Stomach smooth muscle (tissue), 2 donors: ENCODE data around the gene PCDHA10.
"Not testable (repeated sequence)": the region's sequence is repeated elsewhere in the genome, so short reads cannot be mapped to it uniquely, and the experiment has no call there.

ENCODE experiments used
- H3K27ac ChIP-seq: one replicate; pipeline ENCODE4 v1.7.0; 2013; ENCODE audit warnings: mild to moderate bottlenecking, low read length, inconsistent platforms
- H3K27me3 ChIP-seq, 2 donors: one replicate each; pipeline ENCODE4 v1.7.0; 2013; ENCODE audit warnings: low read length in 2 of 2; ENCODE audit not compliant: insufficient read depth in 2 of 2, control insufficient read depth in 1 of 2
- H3K36me3 ChIP-seq, 2 donors: one replicate each; pipeline ENCODE4 v1.7.0; 2013; ENCODE audit warnings: low read length in 2 of 2; ENCODE audit not compliant: control insufficient read depth in 2 of 2, insufficient read depth in 2 of 2
- H3K4me1 ChIP-seq: one replicate; pipeline ENCODE4 v1.7.0; 2013; ENCODE audit warnings: low read length; ENCODE audit not compliant: control insufficient read depth, insufficient read depth
- H3K4me3 ChIP-seq, 2 donors: one replicate each; pipeline ENCODE4 v1.7.0; 2013; ENCODE audit warnings: low read length in 2 of 2
- H3K9ac ChIP-seq, 2 donors: one replicate each; pipeline ENCODE4 v1.7.0; 2013; ENCODE audit warnings: low read length in 2 of 2, mild to moderate bottlenecking in 1 of 2
- H3K9me3 ChIP-seq, 2 donors: one replicate each; pipeline ENCODE4 v1.7.0; 2013; ENCODE audit warnings: low read length in 2 of 2; ENCODE audit not compliant: control insufficient read depth in 2 of 2
- donor health status: healthy.
- donor health status: Pancreatic carcinoma.

PCDHA10 gene

GRCh38 chr5:140875085-140876065, 19.7 kb downstream of the PCDHA10 start, which contains the start of gene PCDHA12:
Gene PCDHA12, plus strand, starts transcription at chr5:140875308. Its CDS starts 165 bp downstream, at chr5:140875473.
- Histone ChIP-seq H3K27me3 (peaks cover 7 to 17% of the 10 kb centered on the region in 2 donors), H3K4me3 (no peak within 1 kb of the TSS), H3K9ac (no peak within 1 kb of the TSS), H3K27ac (no peak within 1 kb of the TSS), H3K36me3 (no peaks in the 10 kb centered on the region), H3K9me3 (peaks cover 13 to 16% of the 10 kb centered on the region in 2 donors), H3K4me1 (no peaks in the 10 kb centered on the region)

- H3K27me3 ChIP-seq = peaks cover 3 to 10% of the 10 kb centered on the region in 2 donors
- not testable (repeated sequence) for H3K27ac ChIP-seq, H3K4me1 ChIP-seq, H3K9ac ChIP-seq, H3K36me3 ChIP-seq, H3K4me3 ChIP-seq
- H3K9me3 ChIP-seq = peaks cover 11 to 12% of the 10 kb centered on the region in 2 donors
Observed at GRCh38 chr5:140876541-140877261, 21.0 kb downstream of the PCDHA10 start.

- Histone ChIP-seq H3K9me3 (peaks cover 9 to 13% of the 10 kb centered on the region in 2 donors), H3K36me3 (no peaks in the 10 kb centered on the region), H3K27ac (no peak overlapping the region), H3K4me3 (no peak overlapping the region), H3K4me1 (no peaks in the 10 kb centered on the region), H3K9ac (no peak overlapping the region), H3K27me3 (peaks cover 5 to 14% of the 10 kb centered on the region in 2 donors)
Observed at GRCh38 chr5:140877262-140877581, 21.5 kb downstream of the PCDHA10 start.

DNA sequence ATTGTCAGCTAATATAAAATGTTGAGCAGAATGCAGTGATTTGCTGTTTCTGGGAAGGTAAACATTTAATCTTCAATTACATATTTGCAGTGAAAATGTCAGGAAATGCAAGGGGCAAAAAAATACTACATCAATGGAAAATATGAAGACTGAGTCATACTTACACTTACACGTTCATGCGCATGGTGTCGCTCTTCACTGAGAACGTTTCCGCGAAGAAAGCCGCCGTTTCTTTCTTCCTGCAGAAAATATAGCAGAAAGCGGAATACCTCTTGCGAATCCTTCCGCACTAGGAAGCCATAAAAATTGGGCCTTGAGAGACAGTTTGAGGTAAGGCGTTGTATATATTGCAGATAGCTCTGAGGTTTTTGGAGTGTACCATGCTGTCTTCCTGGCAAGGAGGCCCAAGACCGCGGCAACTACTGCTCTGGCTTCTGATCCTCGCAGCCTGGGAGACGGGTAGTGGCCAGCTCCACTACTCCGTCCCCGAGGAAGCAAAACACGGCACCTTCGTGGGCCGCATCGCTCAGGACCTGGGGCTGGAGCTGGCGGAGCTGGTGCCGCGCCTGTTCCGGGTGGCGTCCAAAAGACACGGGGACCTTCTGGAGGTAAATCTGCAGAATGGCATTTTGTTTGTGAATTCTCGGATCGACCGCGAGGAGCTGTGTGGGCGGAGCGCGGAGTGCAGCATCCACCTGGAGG, 26.3 kb downstream of the PCDHA10 start, which contains the start of gene PCDHA13:
Gene PCDHA13, plus strand, starts transcription at position 236 of the 702 bp plus-strand sequence. Its CDS starts 145 bp downstream, at position 381.
- Histone ChIP-seq H3K9ac (no peak within 1 kb of the TSS), H3K4me3 (peak within 1 kb of the TSS; percentile 17 to 49), H3K27me3 (peaks cover 10 to 21% of the 10 kb centered on the region in 2 donors), H3K36me3 (no peaks in the 10 kb centered on the region), H3K27ac (no peak within 1 kb of the TSS), H3K4me1 (no peaks in the 10 kb centered on the region), H3K9me3 (peaks cover 14 to 15% of the 10 kb centered on the region in 2 donors)

DNA sequence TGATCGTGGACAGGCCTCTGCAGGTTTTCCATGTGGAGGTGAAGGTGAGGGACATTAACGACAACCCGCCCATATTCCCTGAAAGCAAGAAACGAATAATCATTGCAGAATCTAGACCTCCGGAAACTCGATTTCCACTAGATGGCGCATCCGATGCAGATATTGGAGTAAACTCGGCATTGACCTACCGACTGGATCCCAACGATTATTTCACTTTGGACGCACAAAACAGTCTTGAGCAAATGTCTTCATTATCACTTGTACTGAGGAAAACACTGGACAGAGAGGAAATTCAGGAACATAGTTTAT, 26.8 kb downstream of the PCDHA10 start:
- H3K4me3 ChIP-seq = peak overlapping the region in 1 of 2 donors; percentile 49
- peaks cover 14 to 15% of the 10 kb centered on the region in 2 donors for H3K9me3 ChIP-seq
- no peaks in the 10 kb centered on the region for H3K4me1 ChIP-seq
- peaks cover 10 to 17% of the 10 kb centered on the region in 2 donors for H3K27me3 ChIP-seq
- no peak overlapping the region for H3K9ac ChIP-seq
- H3K36me3 ChIP-seq = no peaks in the 10 kb centered on the region
- H3K27ac ChIP-seq = no peak overlapping the region

- H3K36me3 ChIP-seq = no peaks in the 10 kb centered on the region
- no peak overlapping the region for H3K9ac ChIP-seq
- H3K27ac ChIP-seq = no peak overlapping the region
- H3K9me3 ChIP-seq = peaks cover 14 to 15% of the 10 kb centered on the region in 2 donors
- no peaks in the 10 kb centered on the region for H3K4me1 ChIP-seq
- H3K4me3 ChIP-seq = no peak overlapping the region
- H3K27me3 ChIP-seq = peaks cover 10 to 17% of the 10 kb centered on the region in 2 donors
Observed at GRCh38 chr5:140883373-140883772, 27.7 kb downstream of the PCDHA10 start.

DNA sequence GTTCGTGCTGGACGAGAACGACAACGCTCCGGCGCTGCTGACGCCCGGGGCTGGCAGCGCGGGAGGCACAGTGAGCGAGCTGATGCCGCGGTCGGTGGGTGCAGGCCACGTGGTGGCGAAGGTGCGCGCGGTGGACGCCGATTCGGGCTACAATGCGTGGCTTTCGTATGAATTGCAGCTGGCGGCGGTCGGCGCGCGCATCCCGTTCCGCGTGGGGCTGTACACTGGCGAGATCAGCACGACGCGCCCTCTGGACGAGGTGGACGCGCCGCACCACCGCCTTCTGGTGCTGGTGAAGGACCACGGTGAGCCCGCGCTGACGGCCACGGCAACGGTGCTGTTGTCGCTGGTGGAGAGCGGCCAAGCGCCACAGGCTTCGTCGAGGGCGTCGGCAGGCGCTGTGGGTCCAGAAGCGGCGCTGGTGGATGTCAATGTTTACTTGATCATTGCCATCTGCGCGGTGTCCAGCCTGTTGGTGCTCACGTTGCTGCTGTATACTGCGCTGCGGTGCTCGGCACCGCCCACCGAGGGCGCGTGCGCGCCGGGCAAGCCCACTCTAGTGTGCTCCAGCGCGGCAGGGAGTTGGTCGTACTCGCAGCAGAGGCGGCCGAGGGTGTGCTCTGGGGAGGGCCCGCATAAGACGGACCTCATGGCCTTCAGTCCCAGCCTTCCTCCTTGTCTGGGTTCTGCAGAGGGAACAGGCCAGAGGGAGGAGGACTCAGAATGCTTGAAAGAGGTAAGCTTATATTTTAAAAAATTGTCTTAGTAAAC, 28.4 kb downstream of the PCDHA10 start:
- Histone ChIP-seq H3K9me3 (peaks cover 14 to 15% of the 10 kb centered on the region in 2 donors), H3K4me3 (no peak overlapping the region), H3K9ac (no peak overlapping the region), H3K27ac (no peak overlapping the region), H3K27me3 (peaks cover 10 to 17% of the 10 kb centered on the region in 2 donors), H3K36me3 (no peaks in the 10 kb centered on the region), H3K4me1 (no peaks in the 10 kb centered on the region)

GRCh38 chr5:140916325-140916724, 60.6 kb downstream of the PCDHA10 start:
- Histone ChIP-seq H3K27ac (no peak overlapping the region), H3K27me3 (no peaks in the 10 kb centered on the region), H3K4me3 (no peak overlapping the region), H3K9me3 (peaks cover 0 to 3% of the 10 kb centered on the region in 2 donors), H3K4me1 (no peaks in the 10 kb centered on the region), H3K36me3 (no peaks in the 10 kb centered on the region), H3K9ac (no peak overlapping the region)
